WTC11 (cell line): Measurements from ENCODE around the gene ADK. TPM values are rescaled to one million over a fixed set of nuclear protein-coding genes. Genes with fewer than 3 reads are reported as not detected.

Source experiments
- ATAC-seq: fragments of 200-7000 bp; cut with Tn5 transposase; 2 replicates; pipeline ENCODE4 v1.10.0; 2021; ENCODE audit warnings: mild to moderate bottlenecking, moderate library complexity
- CTCF ChIA-PET: fragments of 300-600 bp; sonication (Branson Sonifier 250); formaldehyde crosslinking; loops from one replicate; lab custom pipeline; 2021; ENCODE audit warnings: antibody characterized with exemption; lab: Charles Lee
- POLR2A ChIA-PET: fragments of 350-600 bp; sonication (Branson Sonifier 250); formaldehyde crosslinking; loops from one replicate; lab custom pipeline; 2021; ENCODE audit warnings: antibody characterized with exemption; lab: Charles Lee
- DNase-seq: peaks from one replicate; pipeline ENCODE4 v3.0.0; 2021; ENCODE audit warnings: low spot score
- H3K27ac Mint-ChIP-seq: 2 replicates; pipeline ENCODE4 v1.8.0; 2021; ENCODE audit warnings: mixed read lengths
- H3K27me3 Mint-ChIP-seq: 2 replicates; pipeline ENCODE4 v1.8.0; 2021; ENCODE audit warnings: low read depth, mild to moderate bottlenecking, moderate library complexity, mixed read lengths
- H3K36me3 Mint-ChIP-seq: 2 replicates; pipeline ENCODE4 v1.8.0; 2021; ENCODE audit warnings: mixed read lengths
- H3K4me1 Mint-ChIP-seq: 2 replicates; pipeline ENCODE4 v1.8.0; 2022; ENCODE audit warnings: mixed read lengths
- H3K4me3 Mint-ChIP-seq: 2 replicates; pipeline ENCODE4 v1.8.0; 2021; ENCODE audit warnings: mild to moderate bottlenecking, moderate library complexity, mixed read lengths
- H3K9me3 Mint-ChIP-seq: 2 replicates; pipeline ENCODE4 v1.8.0; 2021; ENCODE audit warnings: mixed read lengths
- CTCF ChIP-seq: fragments of 200-600 bp; IDR thresholded peaks from 2 replicates; pipeline ENCODE4 v1.8.0; 2022; ENCODE audit warnings: antibody characterized with exemption
- ELF4 ChIP-seq: sonication (generic); formaldehyde crosslinking; IDR thresholded peaks from 2 replicates; pipeline ENCODE4 v1.8.1; 2022; ENCODE audit warnings: low read depth, mild to moderate bottlenecking, moderate library complexity, missing genetic modification reagents
- ERG ChIP-seq: fragments of 250-450 bp; sonication (Bioruptor Pico); IDR thresholded peaks from 2 replicates; pipeline ENCODE4 v1.8.0; 2021; ENCODE audit warnings: mild to moderate bottlenecking
- ETV6 ChIP-seq: sonication (generic); formaldehyde crosslinking; IDR thresholded peaks from 2 replicates; pipeline ENCODE4 v1.8.1; 2022; ENCODE audit warnings: mild to moderate bottlenecking, missing genetic modification reagents
- FOXP1 ChIP-seq: sonication (generic); formaldehyde crosslinking; IDR thresholded peaks from 2 replicates; pipeline ENCODE4 v1.8.0; 2022; ENCODE audit warnings: missing genetic modification reagents, mild to moderate bottlenecking, moderate library complexity, borderline replicate concordance
- HMGA2 ChIP-seq: fragments of 250-450 bp; sonication (Bioruptor Pico); IDR thresholded peaks from 2 replicates; pipeline ENCODE4 v1.4.0; 2021; ENCODE audit warnings: mild to moderate bottlenecking, moderate library complexity
- IRF1 ChIP-seq: sonication (generic); formaldehyde crosslinking; IDR thresholded peaks from 2 replicates; pipeline ENCODE4 v1.8.0; 2023; ENCODE audit warnings: missing genetic modification reagents
- NFATC4 ChIP-seq: fragments of 250-450 bp; sonication (Bioruptor Pico); IDR thresholded peaks from 2 replicates; pipeline ENCODE4 v1.9.0; 2021; ENCODE audit warnings: mild to moderate bottlenecking
- NR3C1 ChIP-seq: sonication (generic); formaldehyde crosslinking; conservative IDR thresholded peaks from 2 replicates; pipeline ENCODE4 v1.8.1; 2023; ENCODE audit warnings: low read depth, mild to moderate bottlenecking, missing genetic modification reagents
- OVOL2 ChIP-seq: fragments of 250-450 bp; sonication (Bioruptor Pico); IDR thresholded peaks from 2 replicates; pipeline ENCODE4 v1.9.0; 2021; ENCODE audit warnings: mild to moderate bottlenecking, borderline replicate concordance
- RELA ChIP-seq: sonication (generic); formaldehyde crosslinking; IDR thresholded peaks from 2 replicates; pipeline ENCODE4 v1.8.1; 2022; ENCODE audit warnings: missing genetic modification reagents, mild to moderate bottlenecking, borderline replicate concordance
- SMAD4 ChIP-seq: sonication (generic); formaldehyde crosslinking; IDR thresholded peaks from 2 replicates; pipeline ENCODE4 v1.8.0; 2022; ENCODE audit warnings: mild to moderate bottlenecking, missing genetic modification reagents
- SP1 ChIP-seq: sonication (generic); formaldehyde crosslinking; conservative IDR thresholded peaks from 2 replicates; pipeline ENCODE4 v1.8.1; 2022; ENCODE audit warnings: missing genetic modification reagents
- TCF7 ChIP-seq: sonication (generic); formaldehyde crosslinking; IDR thresholded peaks from 2 replicates; pipeline ENCODE4 v1.8.0; 2022; ENCODE audit warnings: mild to moderate bottlenecking, low read depth, missing genetic modification reagents, moderate library complexity
- ZNF317 ChIP-seq: sonication (generic); formaldehyde crosslinking; IDR thresholded peaks from 2 replicates; pipeline ENCODE4 v1.8.1; 2023; ENCODE audit warnings: low read depth, mild to moderate bottlenecking, moderate library complexity, missing genetic modification reagents, borderline replicate concordance
- ZNF423 ChIP-seq: fragments of 250-450 bp; sonication (Bioruptor Pico); IDR thresholded peaks from 2 replicates; pipeline ENCODE4 v2.1.2; 2022; ENCODE audit warnings: mild to moderate bottlenecking, moderate library complexity
- total RNA-seq: library from RNA; stranded (reverse); gene quantifications from 3 replicates; pipeline ENCODE4 v1.2.3, GENCODE V29; 2021
- TF ChIP-seq, protein P1 (sequence below): sonication (generic); formaldehyde crosslinking; IDR thresholded peaks from 2 replicates; pipeline ENCODE4 v1.8.1; 2022; ENCODE audit warnings: mild to moderate bottlenecking, missing genetic modification reagents, moderate library complexity, borderline replicate concordance
- TF ChIP-seq, protein P2 (sequence below): fragments of 250-450 bp; sonication (Bioruptor Pico); IDR thresholded peaks from 2 replicates; pipeline ENCODE4 v1.9.0; 2021; ENCODE audit warnings: mild to moderate bottlenecking
- TF ChIP-seq, protein P3 (sequence below): sonication (generic); formaldehyde crosslinking; IDR thresholded peaks from 2 replicates; pipeline ENCODE4 v1.8.1; 2023; ENCODE audit warnings: mild to moderate bottlenecking, moderate library complexity, missing genetic modification reagents
- TF ChIP-seq, protein P4 (sequence below): fragments of 250-450 bp; sonication (Bioruptor Pico); IDR thresholded peaks from 2 replicates; pipeline ENCODE4 v2.1.2; 2022; ENCODE audit warnings: mild to moderate bottlenecking, moderate library complexity

Gene ADK
- total RNA-seq, 1 experiment from 2014 or later, result 32.7 TPM

- no peak for TF ChIP-seq CTCF
- no peak for TF ChIP-seq NR3C1 (CRISPR knock-in tag)
- TF ChIP-seq RELA, result no peak
- no peak for TF ChIP-seq FOXP1 (CRISPR knock-in tag)
- no peak for TF ChIP-seq ERG
- TF ChIP-seq SMAD4 (CRISPR knock-in tag), result no peak
- TF ChIP-seq HMGA2 (CRISPR knock-in tag), result no peak
- TF ChIP-seq SP1 (CRISPR knock-in tag), result no peak
- TF ChIP-seq, protein P1, sequence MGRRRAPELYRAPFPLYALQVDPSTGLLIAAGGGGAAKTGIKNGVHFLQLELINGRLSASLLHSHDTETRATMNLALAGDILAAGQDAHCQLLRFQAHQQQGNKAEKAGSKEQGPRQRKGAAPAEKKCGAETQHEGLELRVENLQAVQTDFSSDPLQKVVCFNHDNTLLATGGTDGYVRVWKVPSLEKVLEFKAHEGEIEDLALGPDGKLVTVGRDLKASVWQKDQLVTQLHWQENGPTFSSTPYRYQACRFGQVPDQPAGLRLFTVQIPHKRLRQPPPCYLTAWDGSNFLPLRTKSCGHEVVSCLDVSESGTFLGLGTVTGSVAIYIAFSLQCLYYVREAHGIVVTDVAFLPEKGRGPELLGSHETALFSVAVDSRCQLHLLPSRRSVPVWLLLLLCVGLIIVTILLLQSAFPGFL (CRISPR knock-in tag), result no peak
- TF ChIP-seq NFATC4 (CRISPR knock-in tag), result no peak
- TF ChIP-seq, protein P2, sequence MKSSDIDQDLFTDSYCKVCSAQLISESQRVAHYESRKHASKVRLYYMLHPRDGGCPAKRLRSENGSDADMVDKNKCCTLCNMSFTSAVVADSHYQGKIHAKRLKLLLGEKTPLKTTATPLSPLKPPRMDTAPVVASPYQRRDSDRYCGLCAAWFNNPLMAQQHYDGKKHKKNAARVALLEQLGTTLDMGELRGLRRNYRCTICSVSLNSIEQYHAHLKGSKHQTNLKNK (CRISPR knock-in tag), result no peak
- TF ChIP-seq TCF7 (CRISPR knock-in tag), result no peak
- no peak for TF ChIP-seq ETV6 (CRISPR knock-in tag)
- TF ChIP-seq ELF4 (CRISPR knock-in tag), result no peak
- TF ChIP-seq ZNF423 (CRISPR knock-in tag), result no peak
- TF ChIP-seq, protein P3, sequence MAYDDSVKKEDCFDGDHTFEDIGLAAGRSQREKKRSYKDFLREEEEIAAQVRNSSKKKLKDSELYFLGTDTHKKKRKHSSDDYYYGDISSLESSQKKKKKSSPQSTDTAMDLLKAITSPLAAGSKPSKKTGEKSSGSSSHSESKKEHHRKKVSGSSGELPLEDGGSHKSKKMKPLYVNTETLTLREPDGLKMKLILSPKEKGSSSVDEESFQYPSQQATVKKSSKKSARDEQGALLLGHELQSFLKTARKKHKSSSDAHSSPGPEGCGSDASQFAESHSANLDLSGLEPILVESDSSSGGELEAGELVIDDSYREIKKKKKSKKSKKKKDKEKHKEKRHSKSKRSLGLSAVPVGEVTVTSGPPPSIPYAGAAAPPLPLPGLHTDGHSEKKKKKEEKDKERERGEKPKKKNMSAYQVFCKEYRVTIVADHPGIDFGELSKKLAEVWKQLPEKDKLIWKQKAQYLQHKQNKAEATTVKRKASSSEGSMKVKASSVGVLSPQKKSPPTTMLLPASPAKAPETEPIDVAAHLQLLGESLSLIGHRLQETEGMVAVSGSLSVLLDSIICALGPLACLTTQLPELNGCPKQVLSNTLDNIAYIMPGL (CRISPR knock-in tag), result no peak
- TF ChIP-seq, protein P4, sequence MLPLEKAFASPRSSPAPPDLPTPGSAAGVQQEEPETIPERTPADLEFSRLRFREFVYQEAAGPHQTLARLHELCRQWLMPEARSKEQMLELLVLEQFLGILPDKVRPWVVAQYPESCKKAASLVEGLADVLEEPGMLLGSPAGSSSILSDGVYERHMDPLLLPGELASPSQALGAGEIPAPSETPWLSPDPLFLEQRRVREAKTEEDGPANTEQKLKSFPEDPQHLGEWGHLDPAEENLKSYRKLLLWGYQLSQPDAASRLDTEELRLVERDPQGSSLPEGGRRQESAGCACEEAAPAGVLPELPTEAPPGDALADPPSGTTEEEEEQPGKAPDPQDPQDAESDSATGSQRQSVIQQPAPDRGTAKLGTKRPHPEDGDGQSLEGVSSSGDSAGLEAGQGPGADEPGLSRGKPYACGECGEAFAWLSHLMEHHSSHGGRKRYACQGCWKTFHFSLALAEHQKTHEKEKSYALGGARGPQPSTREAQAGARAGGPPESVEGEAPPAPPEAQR (CRISPR knock-in tag), result no peak
- no peak for TF ChIP-seq ZNF317 (CRISPR knock-in tag)
- no peak for TF ChIP-seq OVOL2 (CRISPR knock-in tag)
- TF ChIP-seq IRF1 (CRISPR knock-in tag), result no peak
- H3K27ac Mint-ChIP-seq, result no peak overlapping the region
- H3K4me1 Mint-ChIP-seq, result peaks cover 6% of the 10 kb centered on the region
- H3K36me3 Mint-ChIP-seq, result no peaks in the 10 kb centered on the region
- H3K27me3 Mint-ChIP-seq, result no peaks in the 10 kb centered on the region
- DNase-seq (no peak), ATAC-seq (no peak)
- POLR2A ChIA-PET, result interaction anchor here (0.5 to 1.1 kb wide), 3 partner anchors 15 to 768 kb away, joined by 4 to 6 read pairs (median 4); partner anchors contain the start of genes ADK, AP3M1 and VCL
- no peak overlapping the region for H3K4me3 Mint-ChIP-seq
- no peaks in the 10 kb centered on the region for H3K9me3 Mint-ChIP-seq
- CTCF ChIA-PET, result interaction anchor here (0.5 to 1.3 kb wide), 2 partner anchors 12 to 207 kb away, joined by 3 to 4 read pairs; no protein-coding TSS in a partner anchor
Observed at GRCh38 chr10:74165530-74165901, 14.5 kb downstream of the ADK start.
